Osteoblast (primary cell): ENCODE results near the gene MYBPH. TPM values are rescaled to one million over a fixed set of nuclear protein-coding genes. Genes with fewer than 3 reads are reported as not detected.

Experiments
- DNase-seq: peaks from one replicate; pipeline ENCODE4 v3.0.0; 2011; ENCODE audit warnings: low spot score, mixed read lengths; ENCODE audit not compliant: insufficient read length; ENCODE audit errors: missing footprints
- H2AFZ ChIP-seq: 2 replicates; pipeline ENCODE4 v1.6.0; 2011; ENCODE audit warnings: mild to moderate bottlenecking, low read length
- H3K27ac ChIP-seq: 2 replicates; pipeline ENCODE4 v1.5.1; 2011; ENCODE audit warnings: mild to moderate bottlenecking, low read depth, low read length, moderate library complexity
- H3K27me3 ChIP-seq: 2 replicates; pipeline ENCODE4 v1.6.0; 2012; ENCODE audit warnings: mild to moderate bottlenecking, control low read depth, inconsistent platforms, low read length, moderate library complexity; ENCODE audit not compliant: insufficient read depth
- H3K36me3 ChIP-seq: 2 replicates; pipeline ENCODE4 v1.5.1; 2011; ENCODE audit warnings: mild to moderate bottlenecking, low read length, control low read depth, moderate library complexity; ENCODE audit not compliant: insufficient read depth
- H3K4me1 ChIP-seq: 2 replicates; pipeline ENCODE4 v1.5.1; 2011; ENCODE audit warnings: mild to moderate bottlenecking, low read length, control low read depth, moderate library complexity; ENCODE audit not compliant: insufficient read depth
- H3K4me2 ChIP-seq: 2 replicates; pipeline ENCODE4 v1.6.0; 2011; ENCODE audit warnings: mild to moderate bottlenecking, low read length; ENCODE audit not compliant: insufficient read depth
- H3K4me3 ChIP-seq: fragments of 200-600 bp; sonication (generic); 3 replicates; pipeline ENCODE4 v1.5.1; 2012; ENCODE audit warnings: mild to moderate bottlenecking, low read length, inconsistent platforms; ENCODE audit not compliant: insufficient read depth
- H3K79me2 ChIP-seq: 2 replicates; pipeline ENCODE4 v1.6.0; 2012; ENCODE audit warnings: mild to moderate bottlenecking, low read length, control low read depth, inconsistent platforms; ENCODE audit not compliant: insufficient read depth
- H3K9me3 ChIP-seq: 2 replicates; pipeline ENCODE4 v1.5.1; 2011; ENCODE audit warnings: low read depth, low read length, control low read depth
- H4K20me1 ChIP-seq: 2 replicates; pipeline ENCODE4 v1.6.0; 2012; ENCODE audit warnings: mild to moderate bottlenecking, low read length, control low read depth; ENCODE audit not compliant: insufficient read depth
- total RNA-seq: library from RNA; depleted of rRNA; stranded (reverse); fragments of >200 nt; gene quantifications from 2 replicates; pipeline ENCODE4 v1.2.3, GENCODE V29; 2012
- TF ChIP-seq, protein P1 (sequence below): IDR thresholded peaks from 2 replicates; pipeline ENCODE4 v1.5.1; 2011; ENCODE audit warnings: mild to moderate bottlenecking, low read depth, low read length, moderate library complexity; ENCODE audit errors: extremely low read depth

The MYBPH gene
- total RNA-seq, 1 donor, result under 0.01 TPM

- H3K9me3 ChIP-seq, result no peaks in the 10 kb centered on the region
- H3K27me3 ChIP-seq, result peaks cover 8% of the 10 kb centered on the region
- no peaks in the 10 kb centered on the region for H3K36me3 ChIP-seq
- no peak overlapping the region for H2AFZ ChIP-seq
- peak; percentile 76 for DNase-seq
- TF ChIP-seq, protein P1, sequence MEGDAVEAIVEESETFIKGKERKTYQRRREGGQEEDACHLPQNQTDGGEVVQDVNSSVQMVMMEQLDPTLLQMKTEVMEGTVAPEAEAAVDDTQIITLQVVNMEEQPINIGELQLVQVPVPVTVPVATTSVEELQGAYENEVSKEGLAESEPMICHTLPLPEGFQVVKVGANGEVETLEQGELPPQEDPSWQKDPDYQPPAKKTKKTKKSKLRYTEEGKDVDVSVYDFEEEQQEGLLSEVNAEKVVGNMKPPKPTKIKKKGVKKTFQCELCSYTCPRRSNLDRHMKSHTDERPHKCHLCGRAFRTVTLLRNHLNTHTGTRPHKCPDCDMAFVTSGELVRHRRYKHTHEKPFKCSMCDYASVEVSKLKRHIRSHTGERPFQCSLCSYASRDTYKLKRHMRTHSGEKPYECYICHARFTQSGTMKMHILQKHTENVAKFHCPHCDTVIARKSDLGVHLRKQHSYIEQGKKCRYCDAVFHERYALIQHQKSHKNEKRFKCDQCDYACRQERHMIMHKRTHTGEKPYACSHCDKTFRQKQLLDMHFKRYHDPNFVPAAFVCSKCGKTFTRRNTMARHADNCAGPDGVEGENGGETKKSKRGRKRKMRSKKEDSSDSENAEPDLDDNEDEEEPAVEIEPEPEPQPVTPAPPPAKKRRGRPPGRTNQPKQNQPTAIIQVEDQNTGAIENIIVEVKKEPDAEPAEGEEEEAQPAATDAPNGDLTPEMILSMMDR, result no peak
- H3K27ac ChIP-seq, result no peak overlapping the region
- H3K79me2 ChIP-seq, result no peaks in the 10 kb centered on the region
- peaks cover 5% of the 10 kb centered on the region for H3K4me1 ChIP-seq
- no peak overlapping the region for H3K4me3 ChIP-seq
- H3K4me2 ChIP-seq, result no peak overlapping the region
- no peaks in the 10 kb centered on the region for H4K20me1 ChIP-seq
These were observed 44.0 kb downstream of the MYBPH start for GRCh38 chr1:203131548-203132200.

- no peaks in the 10 kb centered on the region for H3K79me2 ChIP-seq
- no peak overlapping the region for H2AFZ ChIP-seq
- no peaks in the 10 kb centered on the region for H3K9me3 ChIP-seq
- no peaks in the 10 kb centered on the region for H3K36me3 ChIP-seq
- H3K27ac ChIP-seq, result no peak overlapping the region
- H3K4me1 ChIP-seq, result peaks cover 5% of the 10 kb centered on the region
- no peak overlapping the region for H3K4me3 ChIP-seq
- peaks cover 8% of the 10 kb centered on the region for H3K27me3 ChIP-seq
- TF ChIP-seq, protein P1, result no peak
- DNase-seq, result peak; percentile 60
- no peaks in the 10 kb centered on the region for H4K20me1 ChIP-seq
- H3K4me2 ChIP-seq, result no peak overlapping the region
These were observed 45.2 kb downstream of the MYBPH start for GRCh38 chr1:203130358-203130985.

DNA sequence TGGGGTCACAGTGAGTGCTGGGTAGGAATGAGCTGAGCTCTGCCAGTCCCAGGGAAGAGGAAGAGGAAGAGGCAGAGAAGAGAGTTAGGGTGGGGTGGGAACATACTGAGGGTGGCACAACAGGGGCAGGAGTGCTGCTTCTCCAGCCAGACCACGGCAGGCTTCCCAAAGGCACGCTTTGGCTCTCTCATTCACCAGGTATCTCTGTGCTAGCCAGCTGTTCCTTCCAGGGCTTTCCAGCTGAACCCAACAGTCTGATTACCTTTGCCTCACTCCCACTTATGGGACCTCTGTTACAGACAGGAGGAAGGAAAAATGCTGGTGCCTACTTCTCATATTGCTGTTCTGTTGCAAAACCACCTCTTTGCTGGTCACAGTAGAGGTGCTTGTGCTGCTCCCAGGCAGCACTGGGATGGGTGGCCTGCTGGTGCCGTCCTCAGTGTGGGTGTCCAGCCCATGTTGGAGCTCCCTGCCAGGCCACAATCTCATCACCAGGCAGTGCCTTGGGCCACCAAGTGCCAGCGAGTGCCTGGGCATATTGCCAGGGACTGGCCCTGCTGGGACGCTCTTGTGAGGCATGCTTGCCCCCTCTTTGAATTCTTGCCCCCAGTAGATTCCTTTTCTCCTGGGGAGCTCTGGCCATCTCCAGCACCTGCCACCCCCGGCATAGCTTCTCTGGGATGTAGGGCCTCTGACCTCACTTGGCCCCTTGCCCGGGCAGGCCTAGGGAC is 46.0 kb downstream of the MYBPH start:
- Histone ChIP-seq H3K9me3 (no peaks in the 10 kb centered on the region), H3K4me1 (peaks cover 11% of the 10 kb centered on the region), H3K4me2 (no peak overlapping the region), H3K27me3 (peaks cover 9% of the 10 kb centered on the region), H3K27ac (no peak overlapping the region), H4K20me1 (no peaks in the 10 kb centered on the region), H2AFZ (no peak overlapping the region), H3K79me2 (no peaks in the 10 kb centered on the region), H3K36me3 (no peaks in the 10 kb centered on the region), H3K4me3 (no peak overlapping the region)
- TF ChIP-seq, protein P1, result no peak
- peak; percentile 79 for DNase-seq
